Stimulated activated CD4-positive, alpha-beta T cell treated with anti-CD3 and anti-CD28 coated beads, TNF-alpha, amount 100 ng/mL, for 4 hours (primary cell): ENCODE results near the gene EPN3.

Experiments used
- DNase-seq, 3 experiments: peaks; one replicate each; pipeline ENCODE4 v3.0.0-alpha.2; 2020; ENCODE audit warnings: low read depth in 3 of 3

Gene EPN3

GRCh38 chr17:50549969-50550368 lies 17.4 kb downstream of the EPN3 start:
- DNase-seq, result no peak

GRCh38 chr17:50550661-50551432 lies 18.3 kb downstream of the EPN3 start:
- no peak for DNase-seq

DNA sequence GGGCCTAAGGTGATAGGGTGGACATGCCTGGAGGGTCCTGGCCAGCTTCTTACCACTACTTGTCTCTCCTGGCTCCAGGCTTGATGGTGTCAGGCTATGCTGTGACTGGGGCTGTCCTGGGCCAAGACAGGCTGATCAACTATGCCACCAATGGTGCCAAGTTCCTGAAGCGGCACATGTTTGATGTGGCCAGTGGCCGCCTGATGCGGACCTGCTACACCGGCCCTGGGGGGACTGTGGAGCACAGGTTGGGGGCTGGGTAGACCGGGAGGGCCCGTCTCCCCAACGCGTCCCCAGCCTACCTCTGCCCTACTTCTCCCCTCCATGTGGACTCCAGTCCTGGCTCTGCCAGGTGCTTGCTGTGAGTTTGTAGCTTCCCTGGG lies 18.9 kb downstream of the EPN3 start:
- DNase-seq, result no peak

DNA sequence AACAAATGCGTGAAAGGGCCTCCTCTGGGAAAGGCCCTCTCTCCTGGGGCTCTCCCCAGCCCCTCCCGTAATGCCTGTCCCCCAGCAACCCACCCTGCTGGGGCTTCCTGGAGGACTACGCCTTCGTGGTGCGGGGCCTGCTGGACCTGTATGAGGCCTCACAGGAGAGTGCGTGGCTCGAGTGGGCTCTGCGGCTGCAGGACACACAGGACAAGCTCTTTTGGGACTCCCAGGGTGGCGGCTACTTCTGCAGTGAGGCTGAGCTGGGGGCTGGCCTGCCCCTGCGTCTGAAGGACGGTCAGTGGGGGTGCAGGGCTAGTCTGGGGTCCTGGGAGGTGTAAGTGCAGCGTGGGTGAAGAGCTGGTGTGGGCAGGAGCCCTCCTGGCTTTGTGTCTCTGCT lies 19.3 kb downstream of the EPN3 start:
- no peak for DNase-seq

DNA sequence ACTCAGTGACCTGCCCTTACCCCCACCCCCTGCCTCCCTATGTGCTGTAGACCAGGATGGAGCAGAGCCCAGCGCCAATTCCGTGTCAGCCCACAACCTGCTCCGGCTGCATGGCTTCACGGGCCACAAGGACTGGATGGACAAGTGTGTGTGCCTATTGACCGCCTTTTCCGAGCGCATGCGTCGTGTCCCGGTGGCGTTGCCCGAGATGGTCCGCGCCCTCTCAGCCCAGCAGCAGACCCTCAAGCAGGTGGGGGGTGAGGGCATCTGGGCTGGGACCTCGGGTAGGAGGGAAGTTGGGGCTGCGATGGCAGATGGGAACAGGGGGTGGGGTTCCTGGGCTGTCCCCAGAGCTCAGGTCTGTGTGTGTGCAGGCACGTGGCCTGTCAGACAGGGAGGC lies 21.7 kb downstream of the EPN3 start:
- DNase-seq, result no peak

GRCh38 chr17:50556803-50557202 lies 24.3 kb downstream of the EPN3 start:
- no peak for DNase-seq

DNA sequence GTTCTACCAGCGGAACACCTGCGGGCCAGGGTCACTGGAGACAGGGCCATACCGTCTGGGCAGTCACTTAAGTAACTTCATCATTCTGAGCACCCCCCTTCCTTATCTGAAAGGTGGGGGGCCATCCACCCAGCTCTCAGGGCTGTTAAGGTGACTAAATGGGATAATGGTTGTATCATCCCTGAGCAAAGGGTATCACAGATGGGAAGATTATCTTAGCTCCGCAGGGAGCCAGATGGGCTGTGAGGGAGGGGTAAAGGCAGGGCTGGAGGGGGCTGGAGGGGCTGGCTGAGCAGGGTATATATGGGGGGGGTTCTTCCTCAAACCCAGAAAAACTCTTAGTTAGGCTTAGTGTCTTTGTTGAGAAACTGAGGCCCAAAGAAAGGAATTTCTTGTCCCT lies 25.1 kb downstream of the EPN3 start:
- no peak for DNase-seq

- DNase-seq, result no peak
These were observed 25.6 kb downstream of the EPN3 start for GRCh38 chr17:50558091-50558490.

GRCh38 chr17:50558581-50558940 lies 26.0 kb downstream of the EPN3 start:
- DNase-seq, result no peak

DNA sequence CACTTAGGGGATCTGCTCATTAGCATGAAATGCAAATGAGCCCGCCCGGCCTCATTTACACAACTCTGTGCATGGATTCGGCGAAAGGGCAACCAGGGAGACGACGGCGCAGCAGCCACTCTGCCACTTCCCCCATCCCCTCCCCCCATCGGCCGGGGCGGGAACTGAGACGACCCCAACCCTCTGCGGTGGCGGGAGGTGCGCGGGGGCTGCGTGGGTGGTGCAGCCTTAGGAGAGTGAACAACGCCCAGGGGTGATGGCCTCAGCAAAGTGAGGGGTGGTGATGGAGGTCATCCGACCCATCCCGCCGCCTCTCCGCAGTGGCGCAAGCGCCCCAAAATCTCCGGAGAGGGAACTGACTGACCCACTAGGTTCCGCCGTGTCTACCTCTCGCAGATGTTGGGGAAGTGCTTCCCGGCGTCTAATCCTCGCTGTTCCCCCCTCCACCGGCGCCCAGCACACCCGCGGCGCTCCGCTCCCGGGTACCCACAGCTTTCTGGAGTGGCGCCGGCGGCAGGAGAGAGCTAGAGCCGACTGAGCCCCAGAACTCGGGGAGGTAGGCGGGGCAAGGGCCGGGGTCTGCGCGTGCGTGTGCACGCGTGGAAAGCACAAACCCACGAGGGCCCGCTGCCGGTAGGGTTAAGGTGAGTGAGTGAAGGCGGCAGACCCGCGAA lies 26.5 kb downstream of the EPN3 start:
- no peak for DNase-seq

- no peak for DNase-seq
These were observed 27.2 kb downstream of the EPN3 start for GRCh38 chr17:50559674-50560184.

GRCh38 chr17:50560185-50560824 lies 27.8 kb downstream of the EPN3 start, which contains the start of gene CACNA1G:
Gene CACNA1G, plus strand, starts transcription at chr17:50560715. Its CDS starts 745 bp downstream, at chr17:50561460.
- peak; percentile 76 to 77 (median 76) for DNase-seq

- no peak for DNase-seq
These were observed 28.6 kb downstream of the EPN3 start for GRCh38 chr17:50560931-50561745.

DNA sequence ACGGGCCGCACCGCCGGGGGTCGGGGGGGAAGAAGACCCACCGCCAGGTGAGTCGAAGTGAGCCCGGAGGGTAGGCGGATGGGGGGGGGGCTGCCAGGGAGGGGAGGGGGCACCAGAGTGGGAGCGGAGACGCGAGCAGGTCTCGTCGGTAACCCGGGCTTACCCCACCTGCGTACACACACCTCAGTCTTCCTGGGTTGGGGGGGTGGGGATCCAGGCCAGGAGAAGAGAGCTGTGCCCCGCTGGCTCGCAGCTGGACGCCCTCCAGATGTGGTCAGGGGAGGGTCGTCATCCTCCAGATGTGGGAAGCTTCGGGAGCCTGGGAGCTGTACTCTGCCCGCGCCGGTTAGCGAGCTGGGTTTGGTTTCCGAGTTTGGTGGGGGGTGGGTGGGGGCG lies 29.2 kb downstream of the EPN3 start:
- DNase-seq, result no peak

DNA sequence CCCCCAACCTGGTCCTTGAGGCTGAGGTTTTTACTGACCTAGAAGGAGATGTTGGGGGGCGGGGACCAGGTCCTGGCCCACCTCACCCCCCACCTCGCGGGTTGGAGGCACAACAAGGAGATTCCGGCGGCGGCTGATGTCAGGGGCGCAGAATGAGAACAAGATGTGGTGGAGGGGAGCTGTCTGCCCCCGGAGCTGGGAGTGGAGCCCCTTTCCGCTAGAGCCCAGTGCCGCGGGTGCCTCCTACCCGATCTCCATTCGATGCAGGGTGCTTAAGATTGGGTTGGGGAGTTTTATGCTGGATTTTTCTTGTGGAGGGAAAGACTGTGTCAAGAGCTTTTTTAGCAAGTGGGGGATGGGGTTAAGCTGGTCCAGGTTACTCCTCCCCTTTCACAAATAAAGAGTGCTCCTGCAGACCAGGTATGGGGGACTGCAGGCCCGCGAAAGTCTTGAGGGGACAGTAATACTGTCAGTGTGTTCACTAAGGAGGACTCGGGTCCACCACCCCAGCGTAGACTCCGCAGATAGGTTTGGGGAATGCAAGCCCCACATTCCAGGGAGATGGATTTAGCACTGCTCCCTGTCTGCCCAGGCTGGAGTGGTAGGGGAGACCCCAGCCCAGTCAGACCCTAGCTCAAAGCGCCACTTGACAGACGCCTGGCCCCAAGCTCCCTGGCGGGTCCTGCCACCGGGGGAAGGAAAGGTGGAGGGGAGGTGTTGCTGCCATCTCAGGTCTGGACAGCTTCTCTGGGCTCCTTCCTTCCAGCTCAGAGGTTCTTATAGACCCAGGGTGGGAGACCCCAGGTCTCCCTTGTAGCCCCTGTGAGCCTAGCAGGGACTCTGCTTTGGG lies 29.9 kb downstream of the EPN3 start:
- DNase-seq, result no peak

DNA sequence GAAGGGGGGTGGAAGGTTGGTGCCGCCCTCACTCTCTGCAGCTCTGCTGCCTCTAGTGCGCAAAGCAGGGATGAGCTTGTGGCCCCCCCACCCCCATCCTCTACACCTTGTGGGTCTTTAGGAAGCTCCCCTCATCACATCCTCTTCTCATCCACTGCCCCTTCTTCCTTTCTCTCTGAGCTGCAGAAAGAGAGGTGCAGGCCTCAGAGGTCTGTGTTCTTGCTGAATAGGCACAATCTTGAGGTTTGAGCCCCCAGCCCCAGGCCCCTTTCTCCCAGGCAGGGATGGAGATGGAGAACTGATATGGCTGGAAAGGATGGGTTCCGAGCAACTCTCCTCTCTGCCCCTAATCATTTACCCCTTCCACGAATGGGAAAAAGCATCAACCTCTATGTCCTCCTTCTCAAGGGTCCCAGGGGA lies 30.6 kb downstream of the EPN3 start:
- no peak for DNase-seq

DNA sequence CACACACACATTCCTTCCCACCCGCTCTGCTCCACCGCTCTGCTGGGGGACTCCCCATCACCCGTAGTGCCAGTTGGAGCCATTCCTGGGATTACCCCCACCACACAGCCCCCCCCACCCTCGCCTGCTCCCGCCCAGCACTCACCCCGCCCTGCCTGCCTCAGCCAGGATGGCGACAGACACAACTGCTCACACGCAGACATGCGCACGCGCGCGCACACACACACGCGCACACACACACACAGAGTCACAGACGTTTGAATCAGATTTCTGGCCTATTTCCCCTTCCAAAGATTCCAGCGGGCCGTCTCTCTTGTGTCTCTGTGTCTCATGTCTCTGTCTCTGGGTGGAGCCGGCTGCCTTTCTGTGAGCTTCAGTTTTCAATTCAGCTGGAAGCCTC lies 32.4 kb downstream of the EPN3 start:
- no peak for DNase-seq

DNA sequence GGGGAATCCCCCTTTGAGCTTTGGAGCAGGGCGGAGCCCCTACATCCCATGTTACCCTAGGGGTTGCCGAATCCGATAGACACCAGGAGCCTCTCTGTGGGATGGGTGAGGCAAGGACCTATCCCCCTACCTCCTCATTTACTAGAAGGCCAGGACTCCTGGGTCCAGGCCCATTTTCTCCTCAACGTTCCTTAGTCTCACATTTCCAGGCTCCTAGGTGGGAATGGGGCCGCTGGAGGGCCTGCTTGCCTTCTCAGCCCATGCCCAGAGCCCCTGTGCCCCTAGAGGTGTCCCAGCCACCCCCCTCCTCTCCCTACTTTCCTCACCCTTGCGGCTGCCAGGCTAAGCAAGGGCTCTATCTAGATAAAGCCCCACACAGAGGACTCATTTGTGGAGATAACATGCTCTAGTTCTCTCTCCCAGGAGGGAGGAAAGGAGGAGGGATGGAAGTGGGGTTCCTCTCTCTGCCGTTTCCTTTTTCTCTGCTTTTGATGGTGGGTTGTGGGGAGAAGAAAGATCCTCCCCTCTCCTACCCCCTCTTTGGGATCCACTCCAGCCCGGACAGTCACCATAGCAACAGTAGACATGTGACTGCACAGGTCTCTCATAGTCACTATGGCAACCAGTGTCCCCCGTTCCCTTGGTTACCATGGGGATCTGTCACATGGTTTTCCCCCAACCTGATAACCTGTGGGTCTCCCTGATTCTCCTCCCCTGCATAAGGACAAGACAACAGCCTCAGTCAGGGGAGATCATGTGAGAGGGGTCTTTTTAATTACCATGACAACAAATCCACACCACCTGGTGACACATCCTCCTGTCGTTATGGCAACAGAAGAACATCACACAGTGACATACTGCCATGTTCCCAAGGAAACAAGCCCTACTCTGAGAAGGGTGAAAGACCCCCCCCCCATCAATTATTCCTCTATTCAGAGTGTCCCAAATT lies 33.1 kb downstream of the EPN3 start:
- DNase-seq, result no peak

DNA sequence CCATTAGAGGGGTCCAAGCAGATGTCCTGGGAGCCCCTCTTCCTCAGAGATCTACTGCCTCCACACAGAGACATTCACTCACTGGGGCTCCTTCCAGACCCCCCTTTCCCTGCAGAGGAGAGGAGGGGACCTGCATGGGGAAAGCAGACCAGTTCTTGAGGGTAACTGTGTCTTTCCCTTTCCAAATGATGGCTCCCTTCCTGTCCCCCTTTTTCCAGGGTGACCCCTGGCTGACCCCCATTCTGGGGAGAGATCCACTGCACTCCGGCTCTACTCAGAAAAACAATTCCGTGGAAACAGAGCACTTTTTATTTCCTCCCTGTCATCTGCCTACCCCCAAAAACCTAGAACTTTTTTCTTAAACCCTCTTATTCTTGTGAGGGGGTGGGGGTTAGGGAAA lies 34.4 kb downstream of the EPN3 start:
- DNase-seq, result no peak

GRCh38 chr17:50568659-50569058 lies 36.1 kb downstream of the EPN3 start:
- no peak for DNase-seq
